Stimulated activated CD4-positive, alpha-beta T cell treated with anti-CD3 and anti-CD28 coated beads, Interleukin-2, amount 100 ng/mL, for 4 hours (primary cell): ENCODE data around the gene RTN3.
"Not testable (repeated sequence)": the region's sequence is repeated elsewhere in the genome, so short reads cannot be mapped to it uniquely, and the experiment has no call there.

Source experiments
- DNase-seq: peaks from one replicate; pipeline ENCODE4 v3.0.0-alpha.2; 2020; ENCODE audit warnings: low read depth

The RTN3 gene

GRCh38 chr11:63681321-63682065 is at the start of gene RTN3:
TSS of gene RTN3 (plus strand) at chr11:63681500. CDS start at chr11:63681637, 137 bp downstream.
- DNase-seq, result peak; percentile 98

- peak; percentile 49 for DNase-seq
Measured at GRCh38 chr11:63635762-63636465, 45.4 kb upstream of the RTN3 start.

GRCh38 chr11:63638436-63638835 is 42.9 kb upstream of the RTN3 start:
- DNase-seq, result not testable (repeated sequence)

- DNase-seq, result no peak
Measured at GRCh38 chr11:63639199-63639832, 42.0 kb upstream of the RTN3 start.

GRCh38 chr11:63641727-63642126 is 39.6 kb upstream of the RTN3 start:
- no peak for DNase-seq

DNA sequence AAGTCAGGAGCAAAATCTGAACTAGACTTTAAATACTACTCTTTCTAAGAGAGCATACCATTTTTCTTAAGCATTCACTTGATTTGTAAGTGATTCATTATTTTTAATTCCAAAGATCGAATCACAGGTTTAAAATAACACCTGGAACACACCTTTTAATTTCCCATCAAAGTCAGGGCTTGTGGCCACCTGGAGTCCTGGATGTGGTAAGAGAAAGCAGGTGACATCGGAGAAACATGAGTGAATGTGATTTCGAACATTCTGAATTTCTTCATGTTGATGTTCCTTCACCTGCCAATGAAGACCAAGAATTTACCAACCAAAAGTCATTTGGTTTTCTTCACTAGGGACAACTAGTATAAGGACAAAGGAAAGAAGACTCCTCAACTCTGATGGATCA is 38.1 kb upstream of the RTN3 start:
- no peak for DNase-seq

DNA sequence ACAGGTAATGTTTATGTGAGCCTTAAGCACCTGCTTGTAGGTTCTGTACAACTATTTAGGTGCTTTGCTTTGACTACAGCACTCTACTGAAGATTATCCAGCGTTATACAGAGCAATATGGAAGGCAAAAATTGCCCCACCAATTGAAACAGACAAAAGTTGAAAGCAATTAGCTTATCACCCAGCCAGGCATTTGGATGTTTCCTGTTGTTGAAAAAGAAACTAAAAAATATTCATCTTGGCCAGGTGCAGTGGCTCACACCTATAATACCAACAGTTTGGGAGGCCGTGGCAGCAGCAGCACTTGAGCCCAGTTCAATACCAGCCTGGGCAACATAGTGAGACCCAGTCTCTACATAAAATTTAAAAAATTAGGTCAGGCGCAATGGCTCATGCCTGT is 28.6 kb upstream of the RTN3 start:
- no peak for DNase-seq

DNA sequence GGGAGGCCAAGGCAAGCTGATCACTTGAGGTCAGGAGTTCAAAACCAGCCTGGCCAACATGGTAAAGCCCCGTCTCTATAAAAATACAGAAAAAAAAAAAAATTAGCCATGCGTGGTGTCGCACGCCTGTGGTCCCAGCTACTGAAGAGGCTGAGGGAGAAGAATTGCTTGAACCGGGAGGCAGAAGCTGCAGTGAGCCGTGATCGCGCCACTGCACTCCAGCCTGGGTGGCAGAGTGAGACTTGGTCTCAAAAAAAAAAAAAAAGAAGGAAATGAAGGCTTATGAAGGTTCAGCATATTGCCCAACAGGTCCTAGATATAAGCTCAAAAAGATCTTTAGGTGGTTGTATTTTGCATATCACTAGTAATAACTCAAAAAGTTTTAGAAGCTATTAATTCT is 20.3 kb upstream of the RTN3 start:
- DNase-seq, result no peak

- no peak for DNase-seq
Measured at GRCh38 chr11:63663809-63664208, 17.5 kb upstream of the RTN3 start.

- DNase-seq, result no peak
Measured at GRCh38 chr11:63666874-63667273, 14.4 kb upstream of the RTN3 start.

- no peak for DNase-seq
Measured at GRCh38 chr11:63667995-63668795, 13.1 kb upstream of the RTN3 start.

GRCh38 chr11:63670096-63670432 is 11.2 kb upstream of the RTN3 start:
- no peak for DNase-seq

DNA sequence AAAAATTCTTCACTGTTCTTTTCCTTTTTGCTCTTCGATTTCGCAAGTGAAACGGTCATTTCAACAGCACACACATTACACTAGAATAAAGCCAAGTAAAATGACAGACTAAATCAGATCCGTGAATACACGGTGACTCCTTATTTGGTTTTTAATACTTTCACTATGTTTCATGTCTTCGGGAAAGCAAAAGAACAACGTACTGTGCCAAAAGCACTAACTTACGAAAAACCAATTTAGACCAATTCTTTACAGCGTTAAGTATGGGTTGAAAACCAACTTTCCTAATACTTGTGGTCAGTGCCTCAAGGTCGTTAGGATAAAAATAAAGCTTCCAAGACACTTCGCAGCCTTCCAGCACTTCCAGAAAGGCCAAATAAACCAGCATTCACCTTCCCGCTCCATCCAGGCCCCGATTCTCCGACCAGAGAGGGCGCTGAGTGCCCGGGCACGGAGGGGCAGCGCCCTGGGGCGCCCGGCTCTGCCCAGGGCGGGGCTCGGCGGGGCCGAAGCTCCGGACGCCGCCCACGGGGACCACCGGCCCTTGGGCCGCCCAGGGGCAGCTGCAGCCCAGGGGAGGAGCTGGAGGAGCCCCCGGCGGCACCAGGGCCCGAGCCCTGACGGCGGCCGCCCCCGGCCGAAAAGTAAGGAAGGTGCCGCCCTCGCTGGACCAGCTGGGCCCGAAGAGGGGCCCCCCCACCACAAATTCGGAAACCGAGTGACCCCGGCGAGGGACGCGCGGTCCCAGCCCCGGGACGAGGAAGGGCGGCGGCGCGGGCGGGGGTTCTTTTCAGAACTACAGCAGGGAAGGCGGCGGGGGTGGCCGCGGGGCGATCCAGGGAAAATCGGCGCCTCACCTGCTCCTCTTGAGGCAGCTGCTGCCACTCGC is 10.6 kb upstream of the RTN3 start:
- no peak for DNase-seq

- peak; percentile 96 for DNase-seq
Measured at GRCh38 chr11:63671322-63672155, 9.8 kb upstream of the RTN3 start, which contains the start of gene ATL3. TSS of gene ATL3 (minus strand) at chr11:63671376. CDS start at chr11:63671335, 41 bp downstream.

DNA sequence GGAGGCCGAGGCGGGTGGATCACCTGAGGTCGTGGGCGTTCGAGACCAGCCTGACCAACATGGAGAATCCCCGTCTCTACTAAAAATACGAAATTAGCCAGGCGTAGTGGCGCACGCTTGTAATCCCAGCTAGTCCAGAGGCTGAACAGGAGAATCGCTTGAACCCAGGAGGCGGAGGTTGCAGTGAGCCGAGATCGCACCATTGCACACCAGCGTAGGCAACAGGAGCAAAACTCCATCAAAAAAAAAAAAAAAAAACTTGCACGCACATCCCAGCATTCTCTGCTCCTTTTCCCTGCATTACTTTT is 9.2 kb upstream of the RTN3 start:
- DNase-seq, result no peak

- no peak for DNase-seq
Measured at GRCh38 chr11:63672936-63673539, 8.3 kb upstream of the RTN3 start.

GRCh38 chr11:63673579-63673978 is 7.7 kb upstream of the RTN3 start:
- no peak for DNase-seq

GRCh38 chr11:63680834-63681320 is 423 bp upstream of the RTN3 start:
- DNase-seq, result no peak

DNA sequence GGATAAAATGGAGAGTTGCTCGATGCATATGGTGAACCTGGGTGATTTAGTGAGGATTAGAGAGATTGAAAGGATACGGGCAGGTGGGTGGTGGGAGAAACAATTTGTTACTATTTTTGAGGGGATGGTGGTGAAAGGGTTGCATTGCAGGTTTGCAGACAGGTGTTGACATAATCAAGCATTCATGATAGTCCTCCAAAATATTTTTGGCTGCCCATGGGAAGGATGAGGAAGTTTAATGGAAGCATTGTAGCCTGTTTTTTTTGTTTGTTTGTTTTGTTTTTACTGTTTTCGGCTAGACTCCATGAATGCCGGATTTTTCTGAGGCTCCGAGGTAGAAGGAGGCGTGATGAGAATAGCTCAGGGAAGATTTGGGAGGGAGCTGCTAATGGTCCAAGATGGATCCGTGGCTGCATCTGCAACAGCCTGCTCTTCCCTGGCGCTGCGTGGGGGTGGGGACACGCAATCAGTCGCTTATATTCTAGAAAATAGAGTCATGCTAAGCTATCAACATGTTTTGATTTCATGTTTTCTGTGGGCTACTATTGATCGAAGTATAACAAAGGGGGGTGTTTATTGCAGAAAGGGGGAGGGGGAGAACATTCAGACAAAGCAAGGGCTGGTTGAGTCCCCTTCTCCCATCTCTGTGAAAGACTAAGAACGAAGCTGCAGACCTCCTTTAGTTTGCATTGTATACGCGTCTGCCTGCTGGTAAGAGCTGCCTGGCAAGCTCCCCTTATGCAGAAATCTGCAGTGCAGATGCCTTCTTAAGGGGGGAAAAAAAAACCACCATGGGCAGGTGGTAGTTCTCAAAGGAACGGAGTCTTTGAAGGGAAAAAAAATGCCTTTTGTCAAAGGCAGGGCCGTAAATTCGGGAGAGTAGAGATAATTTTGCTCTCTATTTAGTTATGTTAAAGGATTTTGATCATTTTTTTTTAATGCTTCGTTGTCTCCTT is 1.0 kb downstream of the RTN3 start:
- no peak for DNase-seq
